Activated T-helper 1 cell treated with anti-CD3 and anti-CD28 coated beads, Interleukin-2, amount 50 U/mL, for 16 hours (primary cell): ENCODE results near the gene MAPK10.

ENCODE experiments used
- DNase-seq, 2 donors: peaks; one replicate each; pipeline ENCODE4 v3.0.0-alpha.2; 2020; ENCODE audit warnings: low read depth in 1 of 2, low spot score in 1 of 2

The MAPK10 gene

DNA sequence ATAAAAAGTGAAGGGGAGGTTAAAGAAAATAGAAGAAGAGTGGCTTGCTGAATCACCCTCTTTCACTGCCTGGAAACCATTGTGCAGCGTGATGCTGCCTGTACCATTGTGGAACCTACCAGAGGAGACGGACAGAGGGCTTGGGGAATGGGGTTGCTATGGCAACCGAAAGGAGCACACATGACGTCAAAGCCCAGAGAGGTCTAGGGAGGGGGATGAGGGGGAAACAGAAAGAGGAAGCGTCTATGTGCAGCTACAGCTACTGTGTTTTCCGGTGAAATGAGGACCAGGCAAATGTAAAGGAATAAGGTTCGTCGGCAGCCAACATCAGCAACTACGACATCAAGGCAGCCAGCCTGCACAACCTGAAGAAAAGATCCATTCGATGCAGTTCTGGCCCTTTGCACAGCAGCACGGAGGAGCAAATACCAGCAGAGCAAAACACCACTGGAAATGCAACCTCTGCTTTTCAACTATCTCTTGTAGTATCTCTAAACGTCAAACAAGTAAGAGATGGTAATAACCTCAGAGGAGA lies at the start of gene MAPK10:
Gene MAPK10 (minus strand): TSS at position 110 of the 535 bp plus-strand sequence.
- DNase-seq: no peak

DNA sequence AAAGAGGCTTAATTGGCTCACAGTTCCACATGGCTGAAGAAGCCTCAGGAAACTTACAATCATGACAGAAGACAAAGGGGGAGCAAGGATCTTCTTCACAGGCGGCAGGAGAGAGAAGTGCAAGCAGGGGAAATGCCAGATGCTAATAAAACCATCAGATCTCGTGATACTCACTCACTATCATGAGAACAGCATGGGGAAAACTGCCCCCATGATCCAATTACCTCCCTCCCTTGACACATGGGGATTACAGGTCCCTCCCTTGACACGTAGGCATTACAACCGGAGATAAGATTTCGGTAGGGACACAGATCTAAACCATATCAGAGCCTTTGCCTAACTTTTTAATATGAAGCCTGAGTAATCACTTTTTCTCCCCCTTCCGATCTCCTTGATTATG lies 43.7 kb upstream of the MAPK10 start:
- no peak for DNase-seq

- no peak for DNase-seq
Observed at GRCh38 chr4:86401826-86402225, 42.0 kb upstream of the MAPK10 start.

DNA sequence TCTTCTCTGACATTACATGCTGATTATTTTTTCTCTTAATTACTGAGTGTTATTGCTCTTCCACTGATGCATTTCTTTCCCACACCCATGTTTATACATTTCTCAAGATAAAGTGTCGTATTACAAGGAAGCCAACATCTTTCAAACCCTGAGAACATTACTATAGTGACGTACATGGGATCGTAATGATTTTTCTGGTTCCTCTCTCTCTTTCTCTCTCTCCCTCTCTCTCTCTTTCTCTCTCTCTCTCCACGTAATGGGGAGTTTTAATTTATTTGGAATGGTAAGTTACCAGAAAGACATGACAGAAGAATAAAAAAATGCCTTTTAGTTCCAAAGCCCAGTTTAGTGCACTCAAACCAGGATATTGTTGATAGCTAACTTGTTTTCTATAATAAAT lies 40.4 kb upstream of the MAPK10 start:
- DNase-seq: no peak

DNA sequence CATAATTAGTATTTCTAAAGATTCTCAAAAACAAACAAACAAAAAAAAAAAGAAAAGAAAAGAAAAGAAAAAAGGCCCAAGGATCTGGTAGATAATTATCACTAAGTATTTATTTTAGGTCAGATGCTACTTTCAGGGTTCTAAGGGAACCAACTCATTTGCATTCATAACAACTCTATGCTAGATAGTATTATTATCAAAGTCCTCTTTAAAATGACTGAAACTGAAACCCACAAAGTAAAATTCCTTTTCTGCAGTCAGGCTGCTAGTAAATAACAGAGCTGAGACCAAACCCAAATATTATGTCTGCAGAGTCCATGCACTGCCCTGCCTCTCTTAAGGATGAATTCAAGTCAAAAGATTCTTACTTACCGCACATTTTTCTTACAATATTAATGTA lies 38.3 kb upstream of the MAPK10 start:
- DNase-seq: no peak

DNA sequence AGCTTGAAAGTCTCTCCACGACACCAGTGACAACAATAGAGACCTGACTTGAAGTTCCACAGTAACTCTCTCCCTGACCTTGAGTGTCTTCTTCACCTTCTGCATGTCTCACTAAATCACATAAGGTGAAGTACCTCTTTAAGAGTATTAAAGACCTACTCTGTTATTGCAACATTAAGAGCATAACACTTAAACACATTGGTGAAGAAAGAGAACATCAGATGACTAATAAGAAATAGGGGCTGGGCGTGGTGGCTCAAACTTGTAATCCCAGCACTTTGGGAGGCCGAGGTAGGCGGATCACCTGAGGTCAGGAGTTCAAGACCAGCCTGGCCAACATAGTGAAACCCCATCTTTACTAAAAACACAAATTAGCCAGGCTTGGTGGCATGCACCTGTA lies 33.9 kb upstream of the MAPK10 start:
- DNase-seq: no peak

- no peak for DNase-seq
Observed at GRCh38 chr4:86389664-86390063, 29.8 kb upstream of the MAPK10 start.

DNA sequence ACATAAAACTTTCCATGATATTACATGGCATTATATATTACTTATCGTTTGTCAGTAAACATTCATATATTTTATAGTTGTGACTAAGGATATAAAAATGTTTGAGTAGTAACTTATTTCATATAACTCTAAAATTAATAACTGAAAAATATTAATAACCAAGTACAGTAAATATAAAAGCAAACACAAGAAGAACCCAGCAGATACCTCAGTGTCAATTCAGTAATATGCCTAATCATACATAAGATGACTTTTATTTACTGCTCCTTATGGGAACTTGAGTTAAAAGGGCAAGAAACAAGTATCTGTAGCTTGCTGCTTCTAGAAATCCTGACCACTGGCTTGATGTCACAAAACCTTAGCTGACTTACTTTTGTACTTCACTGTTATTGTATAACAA lies 28.4 kb upstream of the MAPK10 start:
- DNase-seq: no peak

GRCh38 chr4:86386817-86387415 lies 27.1 kb upstream of the MAPK10 start:
- no peak for DNase-seq

- DNase-seq: no peak
Observed at GRCh38 chr4:86386201-86386600, 26.3 kb upstream of the MAPK10 start.

DNA sequence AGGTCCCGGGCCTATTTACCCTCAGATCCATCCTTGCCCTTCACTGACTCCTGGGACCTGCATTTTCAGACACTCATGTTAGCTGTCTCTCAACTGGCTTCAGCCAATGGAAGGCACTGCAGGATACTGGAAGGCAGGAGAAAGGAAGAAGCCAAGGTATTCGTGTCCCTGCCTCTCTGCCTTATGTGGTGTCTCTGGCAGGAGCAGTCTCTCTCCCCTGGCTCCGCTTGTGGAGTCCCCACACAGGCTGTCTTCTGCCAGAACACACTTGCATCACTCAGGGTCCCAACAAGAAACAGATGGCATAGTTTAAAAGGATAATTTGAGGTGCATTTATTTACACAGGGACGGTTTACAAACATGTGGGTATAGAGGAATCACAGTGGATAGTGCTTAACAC lies 21.6 kb upstream of the MAPK10 start:
- DNase-seq: no peak

DNA sequence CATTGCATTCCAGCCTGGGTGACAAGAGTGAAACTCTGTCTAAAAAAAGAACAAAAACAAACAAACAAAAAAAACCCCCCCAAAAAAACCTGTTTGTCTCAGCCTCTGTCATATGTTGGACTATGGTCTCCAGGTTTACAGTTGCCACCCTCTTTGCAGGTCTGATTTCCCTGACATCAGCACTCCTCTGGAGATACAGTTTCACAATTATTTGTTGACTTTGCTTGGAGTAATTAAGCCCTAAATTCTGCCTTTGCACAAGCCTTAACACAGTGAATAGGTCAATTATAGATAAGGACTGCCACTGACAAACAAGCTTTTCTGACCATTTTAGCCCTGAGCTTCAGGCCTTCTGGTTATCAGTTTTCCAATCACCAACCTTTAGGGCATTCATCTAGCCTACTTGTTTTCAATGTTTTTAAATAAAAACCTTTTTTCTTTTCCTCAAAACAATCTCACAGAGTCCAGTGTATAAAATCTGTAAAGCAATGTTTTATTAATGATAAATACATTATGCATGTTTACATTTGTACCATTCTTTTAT lies 20.4 kb upstream of the MAPK10 start:
- DNase-seq: no peak

DNA sequence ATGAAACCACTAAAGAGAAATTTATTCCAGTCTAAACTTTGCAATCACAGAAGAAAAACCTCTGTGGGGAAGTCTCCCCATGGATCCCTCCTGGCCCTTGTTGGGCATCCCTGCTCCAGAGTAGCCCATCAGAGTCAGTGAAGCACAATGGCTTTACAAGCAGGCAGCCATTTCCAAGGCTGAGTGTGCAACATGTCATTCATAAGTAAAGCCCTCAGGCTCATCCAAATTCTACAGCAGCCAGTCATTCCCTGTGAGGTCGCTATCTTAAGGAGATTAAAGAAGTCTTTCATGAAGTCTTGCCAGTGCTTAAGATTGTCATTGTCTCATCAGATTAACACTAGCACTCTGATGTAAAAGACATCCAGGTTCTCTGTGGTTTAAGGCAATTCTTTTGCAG lies 17.0 kb upstream of the MAPK10 start:
- no peak for DNase-seq

- no peak for DNase-seq
Observed at GRCh38 chr4:86368433-86368832, 8.6 kb upstream of the MAPK10 start.

GRCh38 chr4:86367577-86367976 lies 7.7 kb upstream of the MAPK10 start:
- no peak for DNase-seq

GRCh38 chr4:86366920-86367319 lies 7.1 kb upstream of the MAPK10 start:
- DNase-seq: no peak

DNA sequence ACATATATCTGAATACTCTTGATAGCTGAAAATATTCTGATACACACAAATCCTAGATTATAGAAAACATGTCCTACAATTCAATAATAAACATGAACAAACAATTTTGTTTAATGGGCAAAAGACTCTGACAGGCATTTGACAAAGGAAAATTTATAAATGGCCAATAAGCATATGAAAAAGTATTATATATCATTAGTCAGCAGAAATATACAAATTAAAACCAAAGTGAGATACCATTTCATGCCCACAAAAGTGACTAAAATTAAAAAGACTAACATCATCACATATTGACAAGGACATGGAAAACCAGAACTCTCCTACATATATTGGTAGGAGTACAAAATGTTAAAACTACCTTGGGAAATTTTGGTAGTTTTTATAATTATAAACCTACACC lies 2.7 kb upstream of the MAPK10 start:
- no peak for DNase-seq

DNA sequence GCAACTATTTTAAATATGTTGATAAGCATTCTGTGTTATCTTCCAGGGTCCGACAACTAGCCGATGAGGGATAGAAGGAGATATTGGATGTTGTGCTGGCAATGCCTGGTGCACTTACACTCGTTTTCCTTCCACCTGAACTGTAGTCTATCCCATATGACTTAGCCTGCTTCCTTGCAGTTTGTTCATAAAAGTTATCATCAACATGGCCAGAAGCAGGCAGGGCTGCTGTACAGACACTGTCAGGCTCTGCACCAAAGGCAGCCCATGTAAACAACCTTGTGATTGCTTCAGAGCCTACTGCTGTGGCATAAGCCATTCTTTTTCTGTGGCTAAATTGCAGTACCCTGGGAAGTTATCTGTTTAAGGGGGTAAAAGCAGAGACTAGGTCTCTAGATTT lies 1.6 kb downstream of the MAPK10 start:
- no peak for DNase-seq

- no peak for DNase-seq
Observed at GRCh38 chr4:86357608-86358007, 2.2 kb downstream of the MAPK10 start.

DNA sequence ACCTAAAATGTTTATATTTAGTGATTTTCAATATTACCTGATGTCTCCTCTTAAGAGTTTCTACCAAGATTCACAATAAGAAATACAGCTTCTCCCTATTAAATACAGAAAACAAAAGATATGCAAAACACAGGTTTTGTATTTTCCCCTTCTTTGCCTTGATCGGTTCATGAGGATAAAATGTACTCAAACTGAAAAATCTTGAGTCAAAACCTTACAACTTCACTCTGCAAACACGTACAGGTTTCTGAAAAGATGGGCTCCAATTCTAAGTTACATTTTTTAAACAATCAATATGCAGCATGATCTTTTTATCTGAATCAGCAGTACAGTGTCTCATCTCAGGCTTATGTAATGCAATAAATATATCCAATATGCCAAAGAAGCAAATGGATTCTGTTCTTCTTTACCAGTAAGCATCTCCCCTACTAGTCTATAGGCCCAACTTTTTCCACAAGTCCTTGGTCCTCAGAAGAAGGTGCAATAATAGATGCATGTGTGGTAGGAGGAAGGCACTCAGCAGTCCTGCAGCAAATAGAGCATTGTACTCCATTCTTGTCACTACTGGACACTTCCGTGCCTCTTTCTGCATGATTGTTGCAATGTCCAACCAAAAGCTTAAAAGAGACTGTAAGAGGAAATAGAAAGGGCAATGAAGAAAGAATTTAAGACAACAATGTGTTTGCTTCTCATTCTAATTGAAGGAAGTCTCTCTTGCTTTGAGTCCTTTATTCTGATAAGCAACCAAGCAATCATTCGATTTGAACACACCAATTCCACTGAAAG lies 3.2 kb downstream of the MAPK10 start:
- no peak for DNase-seq

GRCh38 chr4:86354390-86354789 lies 5.5 kb downstream of the MAPK10 start:
- no peak for DNase-seq

GRCh38 chr4:86346320-86346719 lies 13.5 kb downstream of the MAPK10 start:
- DNase-seq: no peak
